IMR-90 (cell line): ENCODE measurements around the gene ALDH1A2. TPM values are rescaled to one million over a fixed set of nuclear protein-coding genes. Genes with fewer than 3 reads are reported as not detected.
A peak's percentile ranks its signal among the peaks of the same experiment; 100 is the strongest.

ENCODE experiments used
- ATAC-seq: fragments of 200-7000 bp; cut with Tn5 transposase; 2 replicates; pipeline ENCODE4 v1.9.1; 2020; ENCODE audit warnings: low read depth, mild to moderate bottlenecking, moderate library complexity
- BruUV-seq: library from RNA; stranded (reverse); fragments of 400-500 nt; replicated peaks from 2 replicates; lab custom pipeline; 2021; lab: Mats Ljungman, UMichigan
- CTCF ChIA-PET: fragments of 300-600 bp; formaldehyde crosslinking; extraction: SDS; loops from one replicate; lab custom pipeline; 2021; ENCODE audit warnings: antibody characterized with exemption; lab: Yijun Ruan, JAX
- POLR2A ChIA-PET: fragments of 300-600 bp; sonication (Branson Sonifier 250); formaldehyde crosslinking; loops from one replicate; lab custom pipeline; 2022; ENCODE audit warnings: antibody characterized with exemption; ENCODE audit not compliant: unreplicated experiment; lab: Charles Lee
- DNase-seq: peaks from one replicate; pipeline ENCODE4 v3.0.0; 2013
- H2AFZ ChIP-seq: replicated peaks from 2 replicates; pipeline ENCODE3; 2013; ENCODE audit warnings: low read length, mild to moderate bottlenecking; ENCODE audit not compliant: poor library complexity
- H2AK5ac ChIP-seq: 2 replicates; pipeline ENCODE4 v1.6.1; 2013; ENCODE audit warnings: low read depth, low read length, inconsistent platforms
- H2AK9ac ChIP-seq: replicated peaks from 2 replicates; pipeline ENCODE3; 2013; ENCODE audit warnings: mild to moderate bottlenecking, low read depth, low read length, moderate library complexity; ENCODE audit not compliant: poor library complexity
- H2BK120ac ChIP-seq: 2 replicates; pipeline ENCODE4 v1.6.1; 2013; ENCODE audit warnings: low read depth, low read length, inconsistent platforms
- H2BK15ac ChIP-seq: 3 replicates; pipeline ENCODE4 v1.6.1; 2013; ENCODE audit warnings: low read depth, low read length, inconsistent platforms
- H2BK20ac ChIP-seq: 2 replicates; pipeline ENCODE4 v1.6.1; 2013; ENCODE audit warnings: low read depth, mild to moderate bottlenecking, inconsistent platforms, low read length, moderate library complexity
- H2BK5ac ChIP-seq: 2 replicates; pipeline ENCODE4 v1.6.1; 2013; ENCODE audit warnings: mild to moderate bottlenecking, low read depth, low read length, inconsistent platforms; ENCODE audit not compliant: poor library complexity, severe bottlenecking
- H3K14ac ChIP-seq: replicated peaks from 2 replicates; pipeline ENCODE4 v1.6.1; 2013; ENCODE audit warnings: low read depth, low read length, inconsistent platforms
- H3K18ac ChIP-seq: 2 replicates; pipeline ENCODE4 v1.6.1; 2013; ENCODE audit warnings: low read depth, low read length, control low read depth
- H3K23ac ChIP-seq: 2 replicates; pipeline ENCODE4 v1.6.1; 2013; ENCODE audit warnings: low read depth, low read length, inconsistent platforms
- H3K27ac ChIP-seq: 2 replicates; pipeline ENCODE4 v1.5.1; 2013; ENCODE audit warnings: mild to moderate bottlenecking, control low read depth, low read length; ENCODE audit not compliant: insufficient read depth
- H3K27me3 ChIP-seq: 2 replicates; pipeline ENCODE4 v1.6.1; 2013; ENCODE audit warnings: low read length; ENCODE audit not compliant: control insufficient read depth, insufficient read depth
- H3K36me3 ChIP-seq: 2 replicates; pipeline ENCODE4 v1.6.1; 2013; ENCODE audit warnings: low read length, mixed read lengths; ENCODE audit not compliant: control insufficient read depth, insufficient read depth
- H3K4ac ChIP-seq: 2 replicates; pipeline ENCODE4 v1.6.1; 2013; ENCODE audit warnings: low read depth, low read length, inconsistent platforms
- H3K4me1 ChIP-seq: 2 replicates; pipeline ENCODE4 v1.6.1; 2013; ENCODE audit warnings: low read length, mixed read lengths; ENCODE audit not compliant: control insufficient read depth, insufficient read depth
- H3K4me2 ChIP-seq: 2 replicates; pipeline ENCODE4 v1.6.1; 2013; ENCODE audit warnings: low read depth, mild to moderate bottlenecking, control low read depth, low read length, moderate library complexity
- H3K4me3 ChIP-seq: 2 replicates; pipeline ENCODE4 v1.5.1; 2013; ENCODE audit warnings: low read depth, mild to moderate bottlenecking, control low read depth, low read length, moderate library complexity; ENCODE audit not compliant: insufficient read depth
- H3K56ac ChIP-seq: 2 replicates; pipeline ENCODE4 v1.6.1; 2013; ENCODE audit warnings: low read length, inconsistent platforms; ENCODE audit not compliant: insufficient read depth; ENCODE audit errors: extremely low read depth
- H3K79me1 ChIP-seq, 2 experiments: 2 replicates each; pipeline ENCODE4 v1.6.1; 2013; ENCODE audit warnings: low read length in 2 of 2, inconsistent platforms in 1 of 2, low read depth in 1 of 2
- H3K9ac ChIP-seq: 2 replicates; pipeline ENCODE4 v1.6.1; 2013; ENCODE audit warnings: low read depth, low read length, control low read depth
- H3K9me1 ChIP-seq: 2 replicates; pipeline ENCODE4 v1.6.1; 2013; ENCODE audit warnings: low read length, inconsistent platforms; ENCODE audit not compliant: insufficient read depth
- H3K9me3 ChIP-seq: 2 replicates; pipeline ENCODE4 v1.6.1; 2013; ENCODE audit warnings: low read length; ENCODE audit not compliant: control insufficient read depth, insufficient read depth
- H4K20me1 ChIP-seq: 2 replicates; pipeline ENCODE4 v1.6.1; 2013; ENCODE audit warnings: low read length, inconsistent platforms; ENCODE audit not compliant: insufficient read depth
- H4K5ac ChIP-seq: 2 replicates; pipeline ENCODE4 v1.6.1; 2013; ENCODE audit warnings: mild to moderate bottlenecking, low read depth, low read length, control low read depth
- H4K8ac ChIP-seq, 2 experiments: 2 replicates each; pipeline ENCODE4 v1.6.1; 2013; ENCODE audit warnings: low read depth in 2 of 2, low read length in 2 of 2, control low read depth in 1 of 2, inconsistent platforms in 1 of 2
- H4K91ac ChIP-seq: 2 replicates; pipeline ENCODE4 v1.6.1; 2013; ENCODE audit warnings: low read depth, low read length, inconsistent platforms; ENCODE audit not compliant: insufficient read depth
- BHLHE40 ChIP-seq: fragments of 150-350 bp; IDR thresholded peaks from 2 replicates; pipeline ENCODE4 v1.6.1; 2016; ENCODE audit warnings: mild to moderate bottlenecking, low read depth, low read length
- CEBPB ChIP-seq: IDR thresholded peaks from 2 replicates; pipeline ENCODE4 v1.6.1; 2012; ENCODE audit warnings: low read depth, low read length, improper control_type of control experiment
- CHD1 ChIP-seq: IDR thresholded peaks from 2 replicates; pipeline ENCODE4 v1.6.1; 2012; ENCODE audit warnings: low read depth, low read length, improper control_type of control experiment
- CTCF ChIP-seq: conservative IDR thresholded peaks from 2 replicates; pipeline ENCODE4 v1.5.1; 2012; ENCODE audit warnings: mild to moderate bottlenecking, low read depth, low read length, improper control_type of control experiment
- MAFK ChIP-seq: IDR thresholded peaks from 2 replicates; pipeline ENCODE4 v1.6.1; 2012; ENCODE audit warnings: low read depth, low read length, improper control_type of control experiment
- RAD21 ChIP-seq: IDR thresholded peaks from 2 replicates; pipeline ENCODE4 v1.6.1; 2012; ENCODE audit warnings: low read length, improper control_type of control experiment
- RFX5 ChIP-seq: IDR thresholded peaks from 2 replicates; pipeline ENCODE4 v1.8.0; 2012; ENCODE audit warnings: low read depth, mild to moderate bottlenecking, low read length, moderate library complexity
- SMC3 ChIP-seq: fragments of 150-350 bp; IDR thresholded peaks from 2 replicates; pipeline ENCODE4 v1.6.1; 2016; ENCODE audit warnings: low read depth, mild to moderate bottlenecking, antibody characterized with exemption, low read length, moderate library complexity
- USF2 ChIP-seq: fragments of 150-350 bp; IDR thresholded peaks from 2 replicates; pipeline ENCODE4 v1.6.1; 2017; ENCODE audit warnings: mild to moderate bottlenecking, antibody characterized with exemption, low read length, low read depth
- WGBS, 2 experiments: methylation state at CpG; one replicate each; pipeline versions ENCODE4 v1.1.5 to v1.1.7; 2013; ENCODE audit warnings: missing lambda C conversion rate in 2 of 2; ENCODE audit not compliant: insufficient read length in 1 of 2; ENCODE audit errors: extremely low coverage in 2 of 2; 5-methylcytosine and 5-hydroxymethylcytosine counted together
- dilution Hi-C: fragments of 300-500 bp; cut with HindIII; formaldehyde crosslinking; loops from one replicate; pipeline ENCODE4 v1.14.3; 2018; ENCODE audit warnings: low sequenced_read_pairs; ENCODE audit not compliant: unreplicated experiment
- in situ Hi-C: fragments of 300-500 bp; cut with MboI; formaldehyde crosslinking; loops from 3 replicates; pipeline ENCODE4 v1.14.3; 2019; ENCODE audit warnings: low sequenced_read_pairs, inconsistent platforms, mixed read lengths
- intact Hi-C: fragments of 100-400 bp; cut with micrococcal nuclease; formaldehyde crosslinking; loops from 2 replicates; pipeline ENCODE4 v1.10.0; 2022
- polyA plus RNA-seq, 3 experiments: library from polyadenylated mRNA; depleted of rRNA; stranded (reverse); fragments of >200 nt; gene quantifications; 2 replicates each; pipeline ENCODE4 v1.2.3, GENCODE V29; 2012; ENCODE audit warnings: low replicate concordance in 1 of 3
- total RNA-seq: library from RNA; depleted of rRNA; stranded (reverse); fragments of >200 nt; gene quantifications from 2 replicates; pipeline ENCODE4 v1.2.3, GENCODE V29; 2012

Gene ALDH1A2
- total and polyA plus RNA-seq, 2 of the 4 experiments (the other 2 are of a cell fraction): not detected

GRCh38 chr15:58066042-58066867 lies 744 bp upstream of the ALDH1A2 start:
- Histone ChIP-seq H2BK15ac (no peak overlapping the region), H4K5ac (no peak overlapping the region), H2AK9ac (no peak overlapping the region), H3K9me1 (no peaks in the 10 kb centered on the region), H3K9me3 (peaks cover 8% of the 10 kb centered on the region), H2BK120ac (no peak overlapping the region), H3K4me3 (peak overlapping the region; percentile 34; the same call in 1 of the 2 replicates), H3K4ac (no peak overlapping the region), H4K8ac (no peak overlapping the region), H3K79me1 (no peaks in the 10 kb centered on the region), H3K18ac (no peak overlapping the region), H4K20me1 (no peaks in the 10 kb centered on the region), H3K27me3 (peaks cover 48% of the 10 kb centered on the region), H3K4me2 (peak overlapping the region; percentile 85; the same call in 1 of the 2 replicates), H2AK5ac (no peak overlapping the region), H3K4me1 (0 out of 2 replicates have a peak, but pooled peaks cover 1% of the 10 kb centered on the region), H3K14ac (no peak overlapping the region), H4K91ac (no peak overlapping the region), H3K36me3 (no peaks in the 10 kb centered on the region), H2BK20ac (no peak overlapping the region), H2AFZ (peak overlapping the region; percentile 89), H2BK5ac (no peak overlapping the region), H3K56ac (no peak overlapping the region), H3K23ac (no peak overlapping the region), H3K9ac (no peak overlapping the region), H3K27ac (no peak overlapping the region)
- peak; percentile 4 for DNase-seq
- BruUV-seq: no TSS peak
- ChIA-PET CTCF (interaction anchor here (0.6 to 1.0 kb wide), 7 partner anchors 9 to 315 kb away, joined by 3 to 5 read pairs (median 4); no protein-coding TSS in a partner anchor), POLR2A (interaction anchor here (0.6 kb wide), 1 partner anchor 499 kb away, joined by 3 read pairs; no protein-coding TSS in a partner anchor)
- ATAC-seq: peak; percentile 99
- 6% methylated on average over 12 of the region's 59 CpGs; no CpG with 5 or more reads in 1 of the 2 experiments for WGBS, 2 experiments
- in situ Hi-C loops: no loop called here
- intact Hi-C loops: loop anchor here (5.0 kb wide), 1 partner anchor 314 kb away; no protein-coding TSS in a partner anchor
- dilution Hi-C loops: no loop called here
- peak; percentile 64 for TF ChIP-seq CTCF
- TF ChIP-seq BHLHE40: no peak
- TF ChIP-seq SMC3: peak; percentile 32
- no peak for TF ChIP-seq USF2
- peak; percentile 46 for TF ChIP-seq RAD21
- TF ChIP-seq CHD1: no peak
- no peak for TF ChIP-seq MAFK
- no peak for TF ChIP-seq RFX5
- TF ChIP-seq CEBPB: no peak
